Esophagus squamous epithelium (tissue), 4 donors: ENCODE results near the gene PLEKHG1.

Experiments
- CTCF ChIP-seq, 6 experiments: fragments of 450-650 bp in 4 of 6; fragments of 200-600 bp in 2 of 6; sonication (generic) in 2 of 6; IDR thresholded peaks; one replicate each; pipeline ENCODE4 v1.5.1; 2016 to 2019; ENCODE audit warnings: antibody characterized with exemption in 6 of 6, mild to moderate bottlenecking in 4 of 6, moderate library complexity in 4 of 6
- POLR2A ChIP-seq, 4 donors: fragments of 450-650 bp; IDR thresholded peaks; one replicate each; pipeline ENCODE4 v1.6.1; 2017; ENCODE audit warnings: antibody characterized with exemption in 4 of 4, mild to moderate bottlenecking in 4 of 4, moderate library complexity in 3 of 4

GRCh38 chr6:150567380-150567779 lies 32.3 kb upstream of the PLEKHG1 start:
- TF ChIP-seq CTCF (IDR thresholded peaks at IDR 0.05): no peak
- TF ChIP-seq POLR2A (IDR thresholded peaks at IDR 0.05): no peak
